ENCODE data around the gene ZBTB48. TPM values are rescaled to one million over a fixed set of nuclear protein-coding genes. Genes with fewer than 3 reads are reported as not detected.
A peak's percentile ranks its signal among the peaks of the same experiment; 100 is the strongest.
"Not testable (repeated sequence)": the region's sequence is repeated elsewhere in the genome, so short reads cannot be mapped to it uniquely, and the experiment has no call there.

Gene ZBTB48
- total RNA-seq, 1 donor from 2014 or later = 10.4 TPM

DNA sequence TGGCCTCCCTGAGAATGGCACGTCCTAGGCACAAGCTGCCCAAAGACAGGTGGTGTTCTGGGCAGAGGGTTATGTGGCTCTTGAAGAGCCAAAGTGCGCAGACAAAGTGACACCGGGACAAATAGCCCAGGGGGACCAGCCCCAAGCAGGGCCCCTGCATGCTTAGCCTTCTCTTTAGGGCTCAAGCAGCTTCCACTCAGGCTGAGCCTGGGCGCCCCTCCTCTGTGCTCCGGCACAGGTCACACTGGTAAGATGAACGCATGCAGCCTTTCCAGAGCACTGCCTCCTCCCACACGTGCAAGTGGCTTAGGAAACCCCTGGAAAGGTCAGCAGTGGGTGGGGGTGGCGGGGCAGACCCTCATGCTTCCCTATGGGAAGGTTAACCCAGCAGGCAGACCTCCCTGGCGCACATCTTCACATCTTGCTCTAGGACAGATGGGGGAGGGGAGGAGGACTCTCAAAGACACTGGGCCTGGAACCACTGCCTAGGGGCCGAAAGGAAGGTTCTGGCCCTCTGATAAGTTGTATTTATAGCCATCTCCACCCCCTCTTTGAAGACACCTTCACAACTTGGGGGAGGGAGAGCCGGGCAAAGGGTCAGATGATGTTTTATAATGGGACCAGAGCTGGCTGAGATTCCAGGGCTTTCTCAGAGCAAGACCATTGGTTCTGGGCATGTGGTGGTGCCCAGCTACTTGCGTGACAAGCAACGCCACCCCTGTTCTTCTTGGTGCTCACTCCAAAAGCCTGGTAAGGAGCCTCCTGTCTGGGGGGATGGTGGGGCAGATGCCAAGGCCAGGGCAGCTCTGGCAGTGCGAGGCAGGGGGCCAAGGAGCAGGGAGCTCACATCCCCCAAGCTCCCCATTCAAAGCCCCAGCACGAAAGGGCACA is 17.3 kb downstream of the ZBTB48 start:
- no peaks in the 10 kb centered on the region for H3K27me3 ChIP-seq (ENCODE audit: control insufficient read depth in 3 of 3, insufficient read depth in 3 of 3, low read length in 3 of 3)
- H3K9me3 ChIP-seq (ENCODE audit: control insufficient read depth in 3 of 3, low read length in 3 of 3) = no peaks in the 10 kb centered on the region
- H3K9ac ChIP-seq (ENCODE audit: low read depth in 1 of 3, low read length in 3 of 3) = peak overlapping the region; percentile 66 to 100 (median 67)
- peak overlapping the region; percentile 71 for H3K27ac ChIP-seq (ENCODE audit: low read depth, low read length)
- H3K4me3 ChIP-seq (ENCODE audit: low read length in 3 of 3) = peak overlapping the region; percentile 56 to 76 (median 56)
- peaks cover 62 to 92% (median 81%) of the 10 kb centered on the region in 3 donors for H3K4me1 ChIP-seq (ENCODE audit: control insufficient read depth in 3 of 3, insufficient read depth in 3 of 3, low read length in 3 of 3)
- H3K36me3 ChIP-seq (ENCODE audit: control insufficient read depth in 3 of 3, insufficient read depth in 3 of 3, low read length in 3 of 3) = peaks cover 62 to 72% (median 71%) of the 10 kb centered on the region in 3 donors

- Histone ChIP-seq H3K9ac (ENCODE audit: low read depth in 1 of 3, low read length in 3 of 3) (peak overlapping the region; percentile 66 to 100 (median 67)), H3K9me3 (ENCODE audit: control insufficient read depth in 3 of 3, low read length in 3 of 3) (no peaks in the 10 kb centered on the region), H3K27ac (ENCODE audit: low read depth, low read length) (peak overlapping the region; percentile 71), H3K4me1 (ENCODE audit: control insufficient read depth in 3 of 3, insufficient read depth in 3 of 3, low read length in 3 of 3) (peaks cover 55 to 90% (median 75%) of the 10 kb centered on the region in 3 donors), H3K27me3 (ENCODE audit: control insufficient read depth in 3 of 3, insufficient read depth in 3 of 3, low read length in 3 of 3) (no peaks in the 10 kb centered on the region), H3K4me3 (ENCODE audit: low read length in 3 of 3) (peak overlapping the region; percentile 11 to 76 (median 56)), H3K36me3 (ENCODE audit: control insufficient read depth in 3 of 3, insufficient read depth in 3 of 3, low read length in 3 of 3) (peaks cover 60 to 70% (median 65%) of the 10 kb centered on the region in 3 donors)
These were observed 18.0 kb downstream of the ZBTB48 start for GRCh38 chr1:6597777-6598131.

GRCh38 chr1:6599141-6599975 is 19.6 kb downstream of the ZBTB48 start:
- Histone ChIP-seq H3K27me3 (ENCODE audit: control insufficient read depth in 3 of 3, insufficient read depth in 3 of 3, low read length in 3 of 3) (no peaks in the 10 kb centered on the region), H3K9me3 (ENCODE audit: control insufficient read depth in 3 of 3, low read length in 3 of 3) (no peaks in the 10 kb centered on the region), H3K9ac (ENCODE audit: low read depth in 1 of 3, low read length in 3 of 3) (peak overlapping the region; percentile 61 to 100 (median 80)), H3K27ac (ENCODE audit: low read depth, low read length) (peak overlapping the region; percentile 66), H3K4me1 (ENCODE audit: control insufficient read depth in 3 of 3, insufficient read depth in 3 of 3, low read length in 3 of 3) (peaks cover 58 to 85% (median 70%) of the 10 kb centered on the region in 3 donors), H3K4me3 (ENCODE audit: low read length in 3 of 3) (peak overlapping the region; percentile 91 to 97 (median 97)), H3K36me3 (ENCODE audit: control insufficient read depth in 3 of 3, insufficient read depth in 3 of 3, low read length in 3 of 3) (peaks cover 45 to 55% (median 49%) of the 10 kb centered on the region in 3 donors)

DNA sequence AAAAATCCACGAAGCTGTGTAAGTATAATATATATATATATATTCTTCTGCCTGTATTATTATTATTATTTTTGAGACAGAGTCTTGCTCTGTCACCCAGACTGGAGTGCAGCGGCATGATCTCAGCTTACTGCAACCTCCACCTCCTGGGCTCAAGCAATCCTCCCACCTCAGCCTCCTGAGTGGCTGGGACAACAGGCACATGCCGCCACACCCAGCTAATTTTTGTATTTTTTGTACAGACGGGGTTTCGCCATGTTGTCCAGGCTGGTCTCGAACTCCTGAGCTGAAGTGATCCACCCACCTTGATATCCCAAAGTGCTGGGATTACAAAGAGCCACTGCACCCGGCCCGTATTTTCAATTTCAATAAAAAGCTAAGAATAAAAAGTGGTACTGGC is 20.2 kb downstream of the ZBTB48 start:
- H3K27me3 ChIP-seq (ENCODE audit: control insufficient read depth in 3 of 3, insufficient read depth in 3 of 3, low read length in 3 of 3); H3K9me3 ChIP-seq (ENCODE audit: control insufficient read depth in 3 of 3, low read length in 3 of 3): not testable (repeated sequence)
- H3K27ac ChIP-seq (ENCODE audit: low read depth, low read length) = peak overlapping the region; percentile 98
- H3K4me1 ChIP-seq (ENCODE audit: control insufficient read depth in 3 of 3, insufficient read depth in 3 of 3, low read length in 3 of 3) = peaks cover 63 to 85% (median 73%) of the 10 kb centered on the region in 3 donors
- H3K36me3 ChIP-seq (ENCODE audit: control insufficient read depth in 3 of 3, insufficient read depth in 3 of 3, low read length in 3 of 3) = peaks cover 40 to 50% (median 43%) of the 10 kb centered on the region in 3 donors
- H3K4me3 ChIP-seq (ENCODE audit: low read length in 3 of 3) = peak overlapping the region; percentile 91 to 97 (median 97)
- peak overlapping the region; percentile 94 to 100 (median 99) for H3K9ac ChIP-seq (ENCODE audit: low read depth in 1 of 3, low read length in 3 of 3)

GRCh38 chr1:6600410-6601048 is 20.7 kb downstream of the ZBTB48 start:
- peak overlapping the region; percentile 94 to 100 (median 99) for H3K9ac ChIP-seq (ENCODE audit: low read depth in 1 of 3, low read length in 3 of 3)
- H3K4me1 ChIP-seq (ENCODE audit: control insufficient read depth in 3 of 3, insufficient read depth in 3 of 3, low read length in 3 of 3) = peaks cover 67 to 83% (median 69%) of the 10 kb centered on the region in 3 donors
- no peaks in the 10 kb centered on the region for H3K27me3 ChIP-seq (ENCODE audit: control insufficient read depth in 3 of 3, insufficient read depth in 3 of 3, low read length in 3 of 3)

DNA sequence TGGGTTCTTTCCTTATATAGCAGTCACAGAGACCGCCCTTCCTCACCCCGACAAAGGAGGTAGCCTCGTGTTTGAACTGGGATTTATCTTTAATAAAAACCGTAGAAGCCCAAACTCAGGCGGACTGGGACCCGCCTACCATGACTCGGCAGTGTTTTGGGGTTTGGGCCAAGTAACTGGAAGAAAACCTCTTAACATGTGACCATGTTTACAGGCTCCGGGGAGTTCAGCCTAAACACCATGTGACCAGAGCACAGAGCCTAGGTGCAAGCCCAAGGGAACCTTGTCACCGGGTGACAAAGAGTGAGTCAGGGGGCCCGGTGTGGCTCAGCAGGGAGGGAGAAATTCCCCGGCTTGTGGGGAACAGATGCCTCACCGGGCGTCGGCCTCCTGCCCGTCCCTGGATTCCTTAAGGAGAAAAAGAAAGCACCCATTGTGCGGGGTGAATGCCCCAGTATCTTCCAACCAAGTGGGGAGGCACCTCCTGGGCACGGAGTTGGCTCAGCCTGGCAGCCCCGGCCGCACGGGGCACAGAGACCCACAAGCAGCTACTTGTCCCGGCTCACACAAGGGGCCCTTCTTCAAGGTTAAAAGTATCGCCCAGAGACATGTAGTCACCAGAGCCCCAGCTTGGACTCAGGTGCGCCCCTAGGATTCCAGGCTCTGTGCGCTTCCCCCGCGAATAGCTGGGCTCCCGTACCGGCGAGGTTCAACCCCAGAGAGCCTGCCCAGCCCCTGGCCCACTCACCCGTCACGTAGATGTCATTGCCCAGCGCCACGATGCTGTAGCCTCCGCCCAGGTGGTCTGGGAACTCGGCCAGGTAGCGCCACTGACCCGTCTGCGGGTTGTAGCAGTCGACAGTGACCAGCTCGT is 21.5 kb downstream of the ZBTB48 start:
- H3K9me3 ChIP-seq (ENCODE audit: control insufficient read depth in 3 of 3, low read length in 3 of 3) = no peaks in the 10 kb centered on the region
- peak overlapping the region; percentile 94 to 100 (median 99) for H3K9ac ChIP-seq (ENCODE audit: low read depth in 1 of 3, low read length in 3 of 3)
- no peaks in the 10 kb centered on the region for H3K27me3 ChIP-seq (ENCODE audit: control insufficient read depth in 3 of 3, insufficient read depth in 3 of 3, low read length in 3 of 3)
- H3K27ac ChIP-seq (ENCODE audit: low read depth, low read length) = peak overlapping the region; percentile 98
- H3K4me3 ChIP-seq (ENCODE audit: low read length in 3 of 3) = peak overlapping the region; percentile 91 to 97 (median 97)
- peaks cover 59 to 79% (median 61%) of the 10 kb centered on the region in 3 donors for H3K4me1 ChIP-seq (ENCODE audit: control insufficient read depth in 3 of 3, insufficient read depth in 3 of 3, low read length in 3 of 3)
- peaks cover 27 to 37% (median 30%) of the 10 kb centered on the region in 3 donors for H3K36me3 ChIP-seq (ENCODE audit: control insufficient read depth in 3 of 3, insufficient read depth in 3 of 3, low read length in 3 of 3)

More at GRCh38 chr1:6600410-6601048, 20.7 kb downstream of the ZBTB48 start:
- peak overlapping the region; percentile 98 for H3K27ac ChIP-seq (ENCODE audit: low read depth, low read length)
- H3K36me3 ChIP-seq (ENCODE audit: control insufficient read depth in 3 of 3, insufficient read depth in 3 of 3, low read length in 3 of 3) = peaks cover 35 to 44% (median 38%) of the 10 kb centered on the region in 3 donors
- H3K9me3 ChIP-seq (ENCODE audit: control insufficient read depth in 3 of 3, low read length in 3 of 3) = no peaks in the 10 kb centered on the region
- peak overlapping the region; percentile 91 to 97 (median 97) for H3K4me3 ChIP-seq (ENCODE audit: low read length in 3 of 3)

DNA sequence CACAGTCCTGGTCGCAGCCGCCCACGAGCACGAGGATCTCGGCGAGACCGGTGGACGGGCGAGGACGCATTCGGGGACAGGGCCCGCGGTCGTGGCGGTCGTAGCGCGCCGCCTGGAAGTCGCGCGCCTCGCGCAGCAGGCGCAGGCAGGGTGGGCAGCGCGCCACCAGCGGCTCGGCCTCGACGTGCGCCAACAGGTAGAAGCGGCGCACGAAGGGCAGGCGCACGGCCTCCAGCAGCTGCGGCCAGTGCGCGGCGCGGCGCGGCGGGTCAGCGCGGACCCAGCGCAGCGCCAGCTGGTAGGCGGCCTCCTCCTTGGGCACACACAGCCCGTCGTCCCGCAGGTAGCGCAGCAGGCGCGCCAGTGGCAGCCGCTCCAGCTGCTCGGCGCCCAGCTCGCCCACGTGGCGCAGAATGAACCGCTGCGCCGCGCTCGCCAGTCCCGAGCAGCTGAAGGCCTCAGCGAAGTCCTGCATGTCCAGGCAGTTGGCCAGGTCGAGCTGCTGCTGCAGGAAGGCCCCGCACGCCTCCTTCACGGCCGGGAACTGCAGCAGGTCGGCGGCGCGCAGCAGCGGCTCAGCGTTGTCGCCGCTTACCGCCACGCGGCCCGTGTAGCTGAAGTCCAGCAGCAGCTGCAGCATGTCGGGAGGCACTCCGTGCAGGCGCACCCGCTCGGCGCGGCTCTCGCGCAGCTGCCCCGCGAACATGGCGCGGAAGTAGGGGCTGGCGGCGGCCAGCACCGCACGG is 22.3 kb downstream of the ZBTB48 start:
- Histone ChIP-seq H3K27ac (ENCODE audit: low read depth, low read length) (peak overlapping the region; percentile 98), H3K36me3 (ENCODE audit: control insufficient read depth in 3 of 3, insufficient read depth in 3 of 3, low read length in 3 of 3) (peaks cover 19 to 29% (median 22%) of the 10 kb centered on the region in 3 donors), H3K9ac (ENCODE audit: low read depth in 1 of 3, low read length in 3 of 3) (peak overlapping the region; percentile 94 to 100 (median 99)), H3K4me1 (ENCODE audit: control insufficient read depth in 3 of 3, insufficient read depth in 3 of 3, low read length in 3 of 3) (peaks cover 51 to 72% (median 55%) of the 10 kb centered on the region in 3 donors), H3K27me3 (ENCODE audit: control insufficient read depth in 3 of 3, insufficient read depth in 3 of 3, low read length in 3 of 3) (no peaks in the 10 kb centered on the region), H3K9me3 (ENCODE audit: control insufficient read depth in 3 of 3, low read length in 3 of 3) (no peaks in the 10 kb centered on the region), H3K4me3 (ENCODE audit: low read length in 3 of 3) (peak overlapping the region; percentile 91 to 97 (median 97))

DNA sequence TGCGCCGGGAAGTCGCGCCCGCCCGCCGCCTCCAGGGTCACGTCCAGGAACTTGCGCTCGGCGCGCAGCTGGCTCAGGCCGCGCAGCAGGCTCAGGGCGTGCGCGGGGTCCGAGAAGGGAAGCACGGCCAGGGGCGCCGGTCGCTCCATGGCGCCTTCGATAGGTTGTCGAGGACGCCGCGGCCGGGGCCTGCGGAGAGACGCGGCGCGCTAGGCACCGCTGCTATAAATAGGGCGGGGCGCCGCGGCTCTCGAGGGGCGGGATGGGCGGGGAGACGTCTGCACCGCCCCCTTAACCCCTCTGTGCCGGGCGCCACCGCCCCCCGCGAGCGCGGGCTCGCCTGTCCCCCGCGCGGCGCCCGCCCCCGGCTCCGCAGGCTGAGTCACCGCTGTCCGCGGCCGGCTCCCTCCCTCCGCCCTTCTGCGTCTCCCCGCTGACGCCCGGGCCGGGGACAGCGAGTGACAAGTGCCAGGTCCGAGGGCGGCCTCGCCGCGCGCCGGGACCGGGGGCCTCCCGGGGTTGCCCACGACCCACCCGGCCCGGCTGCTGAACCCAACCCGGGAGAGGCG is 23.0 kb downstream of the ZBTB48 start, which contains the start of gene KLHL21:
KLHL21 (minus strand) TSS at position 201 of the 569 bp plus-strand sequence; CDS start at position 149, 52 bp downstream.
- H3K27me3 ChIP-seq (ENCODE audit: control insufficient read depth in 3 of 3, insufficient read depth in 3 of 3, low read length in 3 of 3) = no peaks in the 10 kb centered on the region
- peaks cover 13 to 22% (median 15%) of the 10 kb centered on the region in 3 donors for H3K36me3 ChIP-seq (ENCODE audit: control insufficient read depth in 3 of 3, insufficient read depth in 3 of 3, low read length in 3 of 3)
- H3K9ac ChIP-seq (ENCODE audit: low read depth in 1 of 3, low read length in 3 of 3) = peak within 1 kb of the TSS; percentile 94 to 100 (median 99)
- peaks cover 44 to 65% (median 48%) of the 10 kb centered on the region in 3 donors for H3K4me1 ChIP-seq (ENCODE audit: control insufficient read depth in 3 of 3, insufficient read depth in 3 of 3, low read length in 3 of 3)
- peak within 1 kb of the TSS; percentile 98 for H3K27ac ChIP-seq (ENCODE audit: low read depth, low read length)
- no peaks in the 10 kb centered on the region for H3K9me3 ChIP-seq (ENCODE audit: control insufficient read depth in 3 of 3, low read length in 3 of 3)
- peak within 1 kb of the TSS; percentile 91 to 97 (median 97) for H3K4me3 ChIP-seq (ENCODE audit: low read length in 3 of 3)
